Right lobe of liver (tissue), 6 donors: ENCODE results near the gene EDN1. TPM values are rescaled to one million over a fixed set of nuclear protein-coding genes. Genes with fewer than 3 reads are reported as not detected.

Experiments used
- ATAC-seq, 4 donors: fragments of 200-7000 bp; cut with Tn5 transposase; one replicate each; pipeline ENCODE4 v1.9.1; 2020; ENCODE audit warnings: mild to moderate bottlenecking in 4 of 4, moderate library complexity in 4 of 4
- DNase-seq, 3 donors: peaks; one replicate each; pipeline ENCODE4 v3.0.0-alpha.2; 2020
- H3K27ac ChIP-seq, 3 donors: fragments of 200-600 bp; one replicate each; pipeline ENCODE4 v1.8.0; 2022
- H3K27me3 ChIP-seq, 2 donors: fragments of 200-600 bp; one replicate each; pipeline ENCODE4 v1.8.0; 2022
- H3K36me3 ChIP-seq, 4 donors: fragments of 200-600 bp; sonication (generic) in 1 of 4; one replicate each; pipeline versions ENCODE4 v1.5.1 to v1.8.0; 2017 to 2022; ENCODE audit warnings: control low read depth in 1 of 4
- H3K4me1 ChIP-seq, 4 donors: fragments of 200-600 bp; sonication (generic) in 1 of 4; one replicate each; pipeline versions ENCODE4 v1.5.1 to v1.8.0; 2017 to 2022; ENCODE audit warnings: control low read depth in 1 of 4
- H3K4me3 ChIP-seq, 3 donors: fragments of 200-600 bp; one replicate each; pipeline ENCODE4 v1.8.0; 2022
- H3K9me3 ChIP-seq, 4 donors: fragments of 200-600 bp; sonication (generic) in 1 of 4; one replicate each; pipeline versions ENCODE4 v1.5.1 to v1.8.0; 2017 to 2022; ENCODE audit warnings: control low read depth in 1 of 4
- POLR2A ChIP-seq: fragments of 450-650 bp; IDR thresholded peaks from one replicate; pipeline ENCODE4 v1.6.1; 2017; ENCODE audit warnings: antibody characterized with exemption, mild to moderate bottlenecking
- whole genome bisulfite sequencing: methylation state at CpG from one replicate; pipeline ENCODE4 v1.1.6; 2018; ENCODE audit warnings: low coverage, low lambda C conversion rate; ENCODE audit not compliant: insufficient coverage; ENCODE audit errors: missing lambda C conversion rate; 5-methylcytosine and 5-hydroxymethylcytosine counted together
- intact Hi-C, 2 donors: fragments of 100-400 bp; cut with DNase I; formaldehyde crosslinking; loops; one replicate each; pipeline versions ENCODE4 v1.11.2 to v1.14.1; 2022
- total RNA-seq, 6 experiments: library from RNA; depleted of rRNA in 2 of 6; stranded (reverse); fragments of >200 nt in 2 of 6; fragmentation: NEBNext Ultra II Directional in 3 of 6; extraction: Animal tissue kit (Norgen Biotek cat#: 25700) in 3 of 6; gene quantifications; one replicate each; pipeline versions ENCODE4 v1.1.0 to v1.2.4, GENCODE V29; 2016 to 2023
- TF ChIP-seq, protein P1 (sequence below), 4 donors: fragments of 200-600 bp in 3 of 4; fragments of 450-650 bp in 1 of 4; IDR thresholded peaks; one replicate each; pipeline versions ENCODE4 v1.5.1 to v1.8.0; 2016 to 2022; ENCODE audit warnings: antibody characterized with exemption in 4 of 4, mild to moderate bottlenecking in 2 of 4
- donor health status: DM: no; HTN: yes; CAD: no.
- donor health status: DM: no; HTN: no; CAD: no.
- donor health status: DM: no; HTN: no; CAD: no.
- donor health status: DM: no; HTN: yes; CAD: no.
- donor health status: DM: no; HTN: yes; CAD: no.

Gene EDN1
- total RNA-seq, 6 experiments from 2014 or later: 0.18 to 6.8 (median 1.4) TPM

DNA sequence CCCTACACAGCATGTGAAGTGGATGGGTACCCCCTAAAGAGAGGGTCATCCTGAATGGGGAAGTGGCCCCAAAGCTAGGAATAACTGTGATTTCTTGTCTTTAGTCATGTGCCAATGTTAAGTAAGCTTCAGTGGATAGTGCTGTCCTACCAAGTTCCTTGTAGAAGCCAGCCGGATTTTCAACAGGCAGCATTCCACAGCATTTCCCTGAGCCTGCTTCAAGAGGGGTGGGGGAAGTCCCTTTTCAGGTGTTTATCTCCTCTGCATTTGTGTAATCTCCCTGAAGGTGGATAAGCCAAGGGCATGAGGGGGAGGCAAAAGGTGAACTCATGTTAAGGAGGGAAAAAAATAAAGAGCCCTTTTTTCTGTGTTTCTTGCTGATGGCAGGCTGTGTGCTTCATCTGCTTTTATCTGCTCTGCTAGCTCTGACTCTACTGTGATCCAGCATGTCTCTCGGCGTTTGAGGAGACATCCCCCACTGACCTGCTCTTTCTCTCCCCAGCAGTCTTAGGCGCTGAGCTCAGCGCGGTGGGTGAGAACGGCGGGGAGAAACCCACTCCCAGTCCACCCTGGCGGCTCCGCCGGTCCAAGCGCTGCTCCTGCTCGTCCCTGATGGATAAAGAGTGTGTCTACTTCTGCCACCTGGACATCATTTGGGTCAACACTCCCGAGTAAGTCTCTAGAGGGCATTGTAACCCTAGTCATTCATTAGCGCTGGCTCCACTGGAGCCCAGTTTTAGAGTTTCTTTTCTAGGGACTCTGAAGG, 1.9 kb downstream of the EDN1 start:
- TF ChIP-seq, protein P1, sequence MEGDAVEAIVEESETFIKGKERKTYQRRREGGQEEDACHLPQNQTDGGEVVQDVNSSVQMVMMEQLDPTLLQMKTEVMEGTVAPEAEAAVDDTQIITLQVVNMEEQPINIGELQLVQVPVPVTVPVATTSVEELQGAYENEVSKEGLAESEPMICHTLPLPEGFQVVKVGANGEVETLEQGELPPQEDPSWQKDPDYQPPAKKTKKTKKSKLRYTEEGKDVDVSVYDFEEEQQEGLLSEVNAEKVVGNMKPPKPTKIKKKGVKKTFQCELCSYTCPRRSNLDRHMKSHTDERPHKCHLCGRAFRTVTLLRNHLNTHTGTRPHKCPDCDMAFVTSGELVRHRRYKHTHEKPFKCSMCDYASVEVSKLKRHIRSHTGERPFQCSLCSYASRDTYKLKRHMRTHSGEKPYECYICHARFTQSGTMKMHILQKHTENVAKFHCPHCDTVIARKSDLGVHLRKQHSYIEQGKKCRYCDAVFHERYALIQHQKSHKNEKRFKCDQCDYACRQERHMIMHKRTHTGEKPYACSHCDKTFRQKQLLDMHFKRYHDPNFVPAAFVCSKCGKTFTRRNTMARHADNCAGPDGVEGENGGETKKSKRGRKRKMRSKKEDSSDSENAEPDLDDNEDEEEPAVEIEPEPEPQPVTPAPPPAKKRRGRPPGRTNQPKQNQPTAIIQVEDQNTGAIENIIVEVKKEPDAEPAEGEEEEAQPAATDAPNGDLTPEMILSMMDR (IDR thresholded peaks at IDR 0.05): peak; percentile 17 to 51 (median 42)
- no peak for TF ChIP-seq POLR2A
- peak overlapping the region; percentile 0 to 45 (median 28) for H3K4me3 ChIP-seq
- peaks cover 0 to 10% (median 4%) of the 10 kb centered on the region in 4 donors for H3K4me1 ChIP-seq
- H3K9me3 ChIP-seq: no peaks in the 10 kb centered on the region
- H3K27ac ChIP-seq: peak overlapping the region in 2 of 3 donors; percentile 8 to 19
- H3K27me3 ChIP-seq: no peaks in the 10 kb centered on the region
- WGBS: 17% methylated on average over 15 of the region's 15 CpGs
- DNase-seq (peak in 1 of 3 donors; percentile 28), ATAC-seq (peak; percentile 66 to 79 (median 72))
- no peaks in the 10 kb centered on the region for H3K36me3 ChIP-seq
- intact Hi-C loops: loop anchor here (5.0 to 10.0 kb wide), 2 partner anchors 310 to 313 kb away; no protein-coding TSS in a partner anchor

DNA sequence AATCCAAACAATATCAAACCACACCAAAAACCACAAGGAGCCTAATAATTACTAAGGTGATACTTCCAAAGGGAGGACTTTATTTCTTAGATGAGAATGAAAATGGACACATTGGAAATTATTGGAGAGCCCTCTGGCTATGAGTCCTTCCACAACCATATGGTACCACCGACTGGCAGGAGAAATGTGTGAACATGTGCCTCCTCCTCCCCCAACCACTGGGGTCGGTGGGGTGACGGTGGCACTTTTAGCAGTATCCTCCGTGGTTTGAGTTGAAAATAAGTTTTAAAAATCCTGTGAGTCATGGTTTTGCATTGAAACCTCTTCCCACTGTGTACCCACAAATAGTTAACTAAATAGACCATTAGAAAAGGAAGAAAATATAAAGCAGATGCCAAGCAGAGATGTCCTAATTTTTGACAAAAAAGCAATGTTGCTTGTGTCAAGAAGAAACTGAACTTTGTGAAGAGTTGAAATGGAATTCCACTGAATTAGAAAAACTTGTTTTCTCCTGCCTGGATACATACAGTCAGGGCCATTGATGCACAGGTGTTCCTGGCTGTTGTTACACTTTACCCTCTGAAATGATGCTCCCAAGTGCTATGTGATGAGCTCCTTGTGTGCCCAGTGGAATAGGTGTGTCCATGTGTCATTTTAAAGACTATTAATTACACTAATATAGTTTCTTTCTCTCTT, 3.2 kb downstream of the EDN1 start:
- 65% methylated on average over 4 of the region's 4 CpGs for WGBS
- H3K27ac ChIP-seq: no peak overlapping the region
- peaks cover 0 to 10% (median 4%) of the 10 kb centered on the region in 4 donors for H3K4me1 ChIP-seq
- no peaks in the 10 kb centered on the region for H3K9me3 ChIP-seq
- intact Hi-C loops: loop anchor here (5.0 to 10.0 kb wide), 2 partner anchors 309 to 311 kb away; no protein-coding TSS in a partner anchor
- H3K27me3 ChIP-seq: no peaks in the 10 kb centered on the region
- DNase-seq (no peak), ATAC-seq (no peak)
- H3K36me3 ChIP-seq: no peaks in the 10 kb centered on the region
- H3K4me3 ChIP-seq: peak overlapping the region in 1 of 3 donors; percentile 45
- no peak for TF ChIP-seq POLR2A

DNA sequence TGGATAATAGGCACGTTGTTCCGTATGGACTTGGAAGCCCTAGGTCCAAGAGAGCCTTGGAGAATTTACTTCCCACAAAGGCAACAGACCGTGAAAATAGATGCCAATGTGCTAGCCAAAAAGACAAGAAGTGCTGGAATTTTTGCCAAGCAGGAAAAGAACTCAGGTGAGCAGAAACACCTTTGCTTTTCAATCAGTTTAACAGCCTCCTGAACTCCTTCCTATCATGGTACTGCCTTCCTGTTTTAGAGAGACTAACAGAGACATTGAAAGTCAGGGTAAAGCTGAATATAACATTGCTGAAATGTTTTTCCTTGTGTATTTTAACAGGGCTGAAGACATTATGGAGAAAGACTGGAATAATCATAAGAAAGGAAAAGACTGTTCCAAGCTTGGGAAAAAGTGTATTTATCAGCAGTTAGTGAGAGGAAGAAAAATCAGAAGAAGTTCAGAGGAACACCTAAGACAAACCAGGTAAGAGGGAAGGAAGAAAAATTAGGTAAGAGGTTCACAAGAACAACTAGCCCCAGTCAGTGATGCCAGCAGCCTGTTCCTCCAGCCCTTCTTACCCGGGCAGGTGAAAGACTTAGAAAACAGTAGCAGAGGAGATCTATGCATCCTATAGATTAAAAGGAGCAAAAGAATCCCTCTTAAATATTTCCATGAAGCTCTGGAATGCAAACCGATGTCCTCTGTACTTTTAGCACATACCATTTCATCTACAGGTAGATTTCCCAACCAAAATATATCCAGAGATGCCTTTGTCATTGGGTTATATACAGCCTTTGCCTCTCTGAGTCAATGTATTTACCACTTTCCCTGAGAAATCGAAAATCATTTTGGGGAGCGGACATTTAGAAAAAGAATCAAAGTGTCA, 4.0 kb downstream of the EDN1 start:
- TF ChIP-seq, protein P1 (IDR thresholded peaks at IDR 0.05): no peak
- TF ChIP-seq POLR2A: no peak
- DNase-seq (no peak), ATAC-seq (no peak)
- Histone ChIP-seq H3K4me1 (peaks cover 0 to 10% (median 4%) of the 10 kb centered on the region in 4 donors), H3K4me3 (no peak overlapping the region), H3K9me3 (no peaks in the 10 kb centered on the region), H3K27ac (no peak overlapping the region), H3K36me3 (no peaks in the 10 kb centered on the region), H3K27me3 (no peaks in the 10 kb centered on the region)
- intact Hi-C loops: loop anchor here (5.0 to 10.0 kb wide), 2 partner anchors 308 to 311 kb away; no protein-coding TSS in a partner anchor
- 70% methylated on average over 7 of the region's 7 CpGs for WGBS

DNA sequence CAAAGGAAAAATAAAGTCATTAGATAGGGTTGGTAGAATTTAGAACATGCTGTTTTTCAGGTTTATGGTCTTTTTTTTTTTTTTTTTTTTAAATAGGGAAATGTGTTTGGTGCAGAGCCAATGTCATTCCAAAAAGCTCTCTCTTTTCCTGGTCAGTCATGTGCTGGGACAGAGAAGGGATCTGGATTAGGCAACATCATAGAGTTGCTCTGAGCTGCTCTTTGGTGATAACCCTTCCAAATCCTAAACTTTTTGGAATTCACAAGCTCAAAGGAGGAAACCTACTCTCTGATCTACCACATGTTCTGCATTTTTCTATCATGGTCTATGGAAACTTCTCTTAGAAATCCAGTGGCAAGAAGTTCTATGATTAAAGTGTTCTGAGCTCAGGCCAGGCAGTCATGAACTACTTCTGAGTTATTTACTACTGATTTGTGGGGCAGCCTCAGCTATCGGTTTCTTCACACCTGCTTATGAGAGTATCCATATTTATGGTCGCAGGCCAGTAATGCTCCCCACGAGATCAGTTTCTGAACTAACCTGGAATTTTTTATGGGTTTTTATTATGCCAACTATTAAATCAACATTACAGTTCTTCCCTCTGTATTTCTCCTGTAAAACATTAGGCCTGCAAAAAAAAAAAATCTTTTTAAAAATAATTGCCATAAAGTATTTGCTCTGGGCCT, 4.8 kb downstream of the EDN1 start:
- intact Hi-C loops: loop anchor here (5.0 to 10.0 kb wide), 2 partner anchors 307 to 310 kb away; no protein-coding TSS in a partner anchor
- 91% methylated on average over 3 of the region's 3 CpGs for WGBS
- Histone ChIP-seq H3K27me3 (no peaks in the 10 kb centered on the region), H3K4me1 (peaks cover 0 to 4% (median 0%) of the 10 kb centered on the region in 4 donors), H3K27ac (no peak overlapping the region), H3K9me3 (no peaks in the 10 kb centered on the region), H3K36me3 (no peaks in the 10 kb centered on the region), H3K4me3 (no peak overlapping the region)
- TF ChIP-seq, protein P1 (IDR thresholded peaks at IDR 0.05): no peak
- TF ChIP-seq POLR2A: no peak
- peak in 1 of 4 donors; percentile 38 for ATAC-seq
- no peak for DNase-seq
